HL-60 (cell line): ENCODE measurements around the gene ROBO4.

Experiments
- GABPA ChIP-seq: IDR thresholded peaks from 2 replicates; pipeline ENCODE4 v1.6.1; 2012; ENCODE audit warnings: low read depth
- POLR2AphosphoS5 ChIP-seq: IDR thresholded peaks from 2 replicates; pipeline ENCODE4 v1.6.1; 2012; ENCODE audit warnings: low read depth
- SPI1 ChIP-seq: IDR thresholded peaks from 2 replicates; pipeline ENCODE4 v1.6.1; 2012; ENCODE audit warnings: low read depth, mild to moderate bottlenecking, borderline replicate concordance
- TF ChIP-seq, protein P1 (sequence below): IDR thresholded peaks from one replicate; pipeline ENCODE4 v1.5.1; 2011; ENCODE audit warnings: low read length, control low read depth, inconsistent platforms; ENCODE audit not compliant: insufficient read depth
- TF ChIP-seq, protein P2 (sequence below): IDR thresholded peaks from 2 replicates; pipeline ENCODE4 v1.6.1; 2012; ENCODE audit warnings: low read depth; ENCODE audit not compliant: insufficient replicate concordance

DNA sequence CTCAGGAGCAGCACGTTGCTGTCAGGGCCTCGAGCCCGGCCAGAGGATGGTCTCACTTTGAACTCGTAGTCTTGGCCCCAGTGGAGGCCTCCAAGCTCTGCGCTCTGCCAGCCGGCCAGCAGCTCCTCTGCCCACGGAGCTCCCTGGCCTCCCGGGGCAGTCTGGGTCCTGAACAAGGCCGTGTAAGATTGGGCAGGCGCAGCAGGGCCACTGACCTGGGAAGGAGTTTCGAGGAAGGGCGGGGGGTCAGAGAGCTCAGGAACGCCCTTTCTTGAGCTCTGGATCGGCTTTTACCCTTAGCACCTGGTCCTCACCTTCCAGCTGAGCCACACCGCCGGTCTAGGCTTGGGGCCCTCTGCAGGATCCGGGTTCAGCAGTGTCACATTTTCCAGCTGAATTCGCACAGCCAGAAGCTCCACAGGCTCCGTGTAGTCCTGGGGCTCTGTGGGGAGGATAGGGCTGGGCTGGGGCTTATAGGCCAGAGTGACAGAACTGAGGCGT, 2.1 kb downstream of the ROBO4 start:
- TF ChIP-seq, protein P1, sequence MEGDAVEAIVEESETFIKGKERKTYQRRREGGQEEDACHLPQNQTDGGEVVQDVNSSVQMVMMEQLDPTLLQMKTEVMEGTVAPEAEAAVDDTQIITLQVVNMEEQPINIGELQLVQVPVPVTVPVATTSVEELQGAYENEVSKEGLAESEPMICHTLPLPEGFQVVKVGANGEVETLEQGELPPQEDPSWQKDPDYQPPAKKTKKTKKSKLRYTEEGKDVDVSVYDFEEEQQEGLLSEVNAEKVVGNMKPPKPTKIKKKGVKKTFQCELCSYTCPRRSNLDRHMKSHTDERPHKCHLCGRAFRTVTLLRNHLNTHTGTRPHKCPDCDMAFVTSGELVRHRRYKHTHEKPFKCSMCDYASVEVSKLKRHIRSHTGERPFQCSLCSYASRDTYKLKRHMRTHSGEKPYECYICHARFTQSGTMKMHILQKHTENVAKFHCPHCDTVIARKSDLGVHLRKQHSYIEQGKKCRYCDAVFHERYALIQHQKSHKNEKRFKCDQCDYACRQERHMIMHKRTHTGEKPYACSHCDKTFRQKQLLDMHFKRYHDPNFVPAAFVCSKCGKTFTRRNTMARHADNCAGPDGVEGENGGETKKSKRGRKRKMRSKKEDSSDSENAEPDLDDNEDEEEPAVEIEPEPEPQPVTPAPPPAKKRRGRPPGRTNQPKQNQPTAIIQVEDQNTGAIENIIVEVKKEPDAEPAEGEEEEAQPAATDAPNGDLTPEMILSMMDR = no peak
- TF ChIP-seq, protein P2, sequence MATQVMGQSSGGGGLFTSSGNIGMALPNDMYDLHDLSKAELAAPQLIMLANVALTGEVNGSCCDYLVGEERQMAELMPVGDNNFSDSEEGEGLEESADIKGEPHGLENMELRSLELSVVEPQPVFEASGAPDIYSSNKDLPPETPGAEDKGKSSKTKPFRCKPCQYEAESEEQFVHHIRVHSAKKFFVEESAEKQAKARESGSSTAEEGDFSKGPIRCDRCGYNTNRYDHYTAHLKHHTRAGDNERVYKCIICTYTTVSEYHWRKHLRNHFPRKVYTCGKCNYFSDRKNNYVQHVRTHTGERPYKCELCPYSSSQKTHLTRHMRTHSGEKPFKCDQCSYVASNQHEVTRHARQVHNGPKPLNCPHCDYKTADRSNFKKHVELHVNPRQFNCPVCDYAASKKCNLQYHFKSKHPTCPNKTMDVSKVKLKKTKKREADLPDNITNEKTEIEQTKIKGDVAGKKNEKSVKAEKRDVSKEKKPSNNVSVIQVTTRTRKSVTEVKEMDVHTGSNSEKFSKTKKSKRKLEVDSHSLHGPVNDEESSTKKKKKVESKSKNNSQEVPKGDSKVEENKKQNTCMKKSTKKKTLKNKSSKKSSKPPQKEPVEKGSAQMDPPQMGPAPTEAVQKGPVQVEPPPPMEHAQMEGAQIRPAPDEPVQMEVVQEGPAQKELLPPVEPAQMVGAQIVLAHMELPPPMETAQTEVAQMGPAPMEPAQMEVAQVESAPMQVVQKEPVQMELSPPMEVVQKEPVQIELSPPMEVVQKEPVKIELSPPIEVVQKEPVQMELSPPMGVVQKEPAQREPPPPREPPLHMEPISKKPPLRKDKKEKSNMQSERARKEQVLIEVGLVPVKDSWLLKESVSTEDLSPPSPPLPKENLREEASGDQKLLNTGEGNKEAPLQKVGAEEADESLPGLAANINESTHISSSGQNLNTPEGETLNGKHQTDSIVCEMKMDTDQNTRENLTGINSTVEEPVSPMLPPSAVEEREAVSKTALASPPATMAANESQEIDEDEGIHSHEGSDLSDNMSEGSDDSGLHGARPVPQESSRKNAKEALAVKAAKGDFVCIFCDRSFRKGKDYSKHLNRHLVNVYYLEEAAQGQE = no peak
- no peak for TF ChIP-seq POLR2AphosphoS5
- no peak for TF ChIP-seq GABPA
- no peak for TF ChIP-seq SPI1
